K562 (cell line): ENCODE results near the gene LSM14B. TPM values are rescaled to one million over a fixed set of nuclear protein-coding genes. Genes with fewer than 3 reads are reported as not detected.
A peak's percentile ranks its signal among the peaks of the same experiment; 100 is the strongest.

ENCODE experiments used
- GATA2 ChIP-seq: sonication (generic); formaldehyde crosslinking; IDR thresholded peaks from 2 replicates; pipeline ENCODE4 v1.4.0; 2020; ENCODE audit warnings: mild to moderate bottlenecking, missing genetic modification reagents
- MAZ ChIP-seq, 2 experiments: fragments of 450-650 bp in 1 of 2; sonication (generic) in 1 of 2; formaldehyde crosslinking; IDR thresholded peaks in 1 of 2; conservative IDR thresholded peaks in 1 of 2; 2 replicates each; pipeline versions ENCODE4 v1.4.0 to v1.5.0; 2020; ENCODE audit warnings: mild to moderate bottlenecking in 1 of 2, missing genetic modification reagents in 1 of 2
- NRF1 ChIP-seq, 2 experiments: fragments of 450-650 bp; IDR thresholded peaks in 1 of 2; conservative IDR thresholded peaks in 1 of 2; 2 replicates each; pipeline ENCODE4 v1.6.1; 2014; ENCODE audit warnings: mild to moderate bottlenecking in 2 of 2
- SMARCA4 ChIP-seq: fragments of 450-650 bp; IDR thresholded peaks from 2 replicates; pipeline ENCODE4 v1.6.1; 2016
- SP1 ChIP-seq: sonication (generic); formaldehyde crosslinking; IDR thresholded peaks from 2 replicates; pipeline ENCODE4 v1.8.1; 2022; ENCODE audit warnings: mild to moderate bottlenecking, missing genetic modification reagents
- TCFL5 ChIP-seq: fragments of 250-450 bp; sonication (Bioruptor Pico); conservative IDR thresholded peaks from 2 replicates; pipeline ENCODE4 v1.6.1; 2021; ENCODE audit warnings: mild to moderate bottlenecking, moderate library complexity, matching md5 sums
- ZKSCAN3 ChIP-seq: fragments of 250-450 bp; sonication (Bioruptor Pico); IDR thresholded peaks from 2 replicates; pipeline ENCODE4 v1.4.0; 2020
- ZNF263 ChIP-seq: sonication (generic); formaldehyde crosslinking; IDR thresholded peaks from 2 replicates; pipeline ENCODE4 v1.8.0; 2022; ENCODE audit warnings: mild to moderate bottlenecking, missing genetic modification reagents, borderline replicate concordance
- ZNF316 ChIP-seq: fragments of 450-650 bp; IDR thresholded peaks from 2 replicates; pipeline ENCODE4 v1.6.1; 2016
- polyA plus RNA-seq, 8 experiments: library from polyadenylated mRNA; depleted of rRNA in 4 of 8; stranded (reverse) in 5 of 8; unstranded in 3 of 8; fragments of >200 nt; fragmentation: Nextera tagmentation in 2 of 8; fragmentation: Illumina TruSeq in 1 of 8; extraction: Ambion mirVana in 2 of 8; extraction: Trizol in 1 of 8; gene quantifications; 2 replicates each; pipeline versions ENCODE4 v1.2.1 to v1.2.3, GENCODE V29; 2011 to 2014; ENCODE audit warnings: inconsistent platforms in 1 of 8, missing spikeins in 1 of 8
- total RNA-seq, 7 experiments: library from RNA; depleted of rRNA in 6 of 7; stranded (reverse); fragments of >200 nt in 6 of 7; fragmentation: Illumina TruSeq in 2 of 7; extraction: Trizol in 2 of 7; gene quantifications; 2 replicates each; pipeline versions ENCODE4 v1.2.1 to v1.2.3, GENCODE V29; 2011 to 2021; ENCODE audit warnings: low replicate concordance in 1 of 7
- TF ChIP-seq, protein P1 (sequence below): sonication (generic); formaldehyde crosslinking; IDR thresholded peaks from 2 replicates; pipeline ENCODE4 v1.8.0; 2023; ENCODE audit warnings: missing genetic modification reagents, mild to moderate bottlenecking, borderline replicate concordance
- TF ChIP-seq, protein P2 (sequence below): fragments of 250-450 bp; sonication (Bioruptor Pico); IDR thresholded peaks from 2 replicates; pipeline ENCODE4 v1.4.0; 2020; ENCODE audit warnings: mild to moderate bottlenecking, moderate library complexity, borderline replicate concordance
- TF ChIP-seq, protein P3 (sequence below): sonication (generic); formaldehyde crosslinking; IDR thresholded peaks from 2 replicates; pipeline ENCODE4 v1.8.0; 2023; ENCODE audit warnings: mild to moderate bottlenecking, missing genetic modification reagents

The LSM14B gene
- total and polyA plus RNA-seq, 9 of the 15 experiments (the other 6 are each of a cell fraction or from before 2014, with no cell fraction given): 0.66 to 36.0 (median 20.2) TPM

DNA sequence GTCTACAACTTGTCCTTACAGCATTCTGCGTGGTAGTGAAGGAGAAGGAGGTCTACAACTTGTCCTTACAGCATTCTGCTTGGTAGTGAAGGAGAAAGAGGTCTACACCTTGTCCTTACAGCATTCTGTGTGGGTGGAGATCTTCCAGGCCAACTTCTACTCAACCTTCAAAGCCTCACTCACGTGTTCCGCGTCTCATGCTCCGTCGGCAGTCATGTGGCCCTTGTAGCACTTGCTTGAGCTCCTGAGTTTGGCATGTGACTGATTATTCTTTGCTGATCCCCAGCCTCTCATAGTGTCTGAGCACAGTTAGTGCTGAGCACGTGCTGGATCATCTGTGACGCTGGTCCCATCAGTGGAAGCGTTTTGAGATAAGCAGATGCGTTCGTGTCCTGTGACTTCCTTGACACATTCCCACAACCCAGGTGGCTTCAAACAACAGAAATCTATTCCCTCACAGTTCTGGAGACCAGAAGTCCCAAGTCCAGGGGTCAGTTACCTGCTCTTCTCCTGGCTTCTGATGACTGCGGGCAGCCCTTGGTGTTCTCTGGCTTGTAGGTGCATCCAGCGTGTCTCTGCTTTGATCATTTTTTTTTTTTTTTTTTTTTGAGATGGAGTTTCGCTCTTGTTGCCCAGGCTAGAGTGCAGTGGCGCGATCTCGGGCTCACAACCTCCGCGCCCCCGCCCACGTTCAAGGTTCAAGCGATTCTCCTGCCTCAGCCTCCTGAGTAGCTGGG is 23.9 kb downstream of the LSM14B start (continued):
- TF ChIP-seq ZNF263 (CRISPR knock-in tag) (peak; percentile 81; the same call in 1 of the 2 replicates), SMARCA4 (0 out of 2 replicates have a peak, but pooled peaks have one; percentile 33), GATA2 (CRISPR knock-in tag) (peak; percentile 51; the same call in 1 of the 2 replicates), SP1 (CRISPR knock-in tag) (peak; percentile 92), TCFL5 (no peak), ZNF316 (no peak), NRF1 (conservative IDR thresholded peaks at IDR 0.05 in 1 of 2, IDR thresholded peaks at IDR 0.05 in 1 of 2) (peak in 1 of 2 experiments; percentile 37; a peak in 1 of 4 replicates), MAZ (CRISPR knock-in tag; conservative IDR thresholded peaks at IDR 0.05 in 1 of 2, IDR thresholded peaks at IDR 0.05 in 1 of 2) (no peak; a peak in 1 of 4 replicates), ZKSCAN3 (CRISPR knock-in tag) (no peak)
- TF ChIP-seq, protein P1, sequence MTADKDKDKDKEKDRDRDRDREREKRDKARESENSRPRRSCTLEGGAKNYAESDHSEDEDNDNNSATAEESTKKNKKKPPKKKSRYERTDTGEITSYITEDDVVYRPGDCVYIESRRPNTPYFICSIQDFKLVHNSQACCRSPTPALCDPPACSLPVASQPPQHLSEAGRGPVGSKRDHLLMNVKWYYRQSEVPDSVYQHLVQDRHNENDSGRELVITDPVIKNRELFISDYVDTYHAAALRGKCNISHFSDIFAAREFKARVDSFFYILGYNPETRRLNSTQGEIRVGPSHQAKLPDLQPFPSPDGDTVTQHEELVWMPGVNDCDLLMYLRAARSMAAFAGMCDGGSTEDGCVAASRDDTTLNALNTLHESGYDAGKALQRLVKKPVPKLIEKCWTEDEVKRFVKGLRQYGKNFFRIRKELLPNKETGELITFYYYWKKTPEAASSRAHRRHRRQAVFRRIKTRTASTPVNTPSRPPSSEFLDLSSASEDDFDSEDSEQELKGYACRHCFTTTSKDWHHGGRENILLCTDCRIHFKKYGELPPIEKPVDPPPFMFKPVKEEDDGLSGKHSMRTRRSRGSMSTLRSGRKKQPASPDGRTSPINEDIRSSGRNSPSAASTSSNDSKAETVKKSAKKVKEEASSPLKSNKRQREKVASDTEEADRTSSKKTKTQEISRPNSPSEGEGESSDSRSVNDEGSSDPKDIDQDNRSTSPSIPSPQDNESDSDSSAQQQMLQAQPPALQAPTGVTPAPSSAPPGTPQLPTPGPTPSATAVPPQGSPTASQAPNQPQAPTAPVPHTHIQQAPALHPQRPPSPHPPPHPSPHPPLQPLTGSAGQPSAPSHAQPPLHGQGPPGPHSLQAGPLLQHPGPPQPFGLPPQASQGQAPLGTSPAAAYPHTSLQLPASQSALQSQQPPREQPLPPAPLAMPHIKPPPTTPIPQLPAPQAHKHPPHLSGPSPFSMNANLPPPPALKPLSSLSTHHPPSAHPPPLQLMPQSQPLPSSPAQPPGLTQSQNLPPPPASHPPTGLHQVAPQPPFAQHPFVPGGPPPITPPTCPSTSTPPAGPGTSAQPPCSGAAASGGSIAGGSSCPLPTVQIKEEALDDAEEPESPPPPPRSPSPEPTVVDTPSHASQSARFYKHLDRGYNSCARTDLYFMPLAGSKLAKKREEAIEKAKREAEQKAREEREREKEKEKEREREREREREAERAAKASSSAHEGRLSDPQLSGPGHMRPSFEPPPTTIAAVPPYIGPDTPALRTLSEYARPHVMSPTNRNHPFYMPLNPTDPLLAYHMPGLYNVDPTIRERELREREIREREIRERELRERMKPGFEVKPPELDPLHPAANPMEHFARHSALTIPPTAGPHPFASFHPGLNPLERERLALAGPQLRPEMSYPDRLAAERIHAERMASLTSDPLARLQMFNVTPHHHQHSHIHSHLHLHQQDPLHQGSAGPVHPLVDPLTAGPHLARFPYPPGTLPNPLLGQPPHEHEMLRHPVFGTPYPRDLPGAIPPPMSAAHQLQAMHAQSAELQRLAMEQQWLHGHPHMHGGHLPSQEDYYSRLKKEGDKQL (CRISPR knock-in tag): 0 out of 2 replicates have a peak, but pooled peaks have one; percentile 88
- TF ChIP-seq, protein P2, sequence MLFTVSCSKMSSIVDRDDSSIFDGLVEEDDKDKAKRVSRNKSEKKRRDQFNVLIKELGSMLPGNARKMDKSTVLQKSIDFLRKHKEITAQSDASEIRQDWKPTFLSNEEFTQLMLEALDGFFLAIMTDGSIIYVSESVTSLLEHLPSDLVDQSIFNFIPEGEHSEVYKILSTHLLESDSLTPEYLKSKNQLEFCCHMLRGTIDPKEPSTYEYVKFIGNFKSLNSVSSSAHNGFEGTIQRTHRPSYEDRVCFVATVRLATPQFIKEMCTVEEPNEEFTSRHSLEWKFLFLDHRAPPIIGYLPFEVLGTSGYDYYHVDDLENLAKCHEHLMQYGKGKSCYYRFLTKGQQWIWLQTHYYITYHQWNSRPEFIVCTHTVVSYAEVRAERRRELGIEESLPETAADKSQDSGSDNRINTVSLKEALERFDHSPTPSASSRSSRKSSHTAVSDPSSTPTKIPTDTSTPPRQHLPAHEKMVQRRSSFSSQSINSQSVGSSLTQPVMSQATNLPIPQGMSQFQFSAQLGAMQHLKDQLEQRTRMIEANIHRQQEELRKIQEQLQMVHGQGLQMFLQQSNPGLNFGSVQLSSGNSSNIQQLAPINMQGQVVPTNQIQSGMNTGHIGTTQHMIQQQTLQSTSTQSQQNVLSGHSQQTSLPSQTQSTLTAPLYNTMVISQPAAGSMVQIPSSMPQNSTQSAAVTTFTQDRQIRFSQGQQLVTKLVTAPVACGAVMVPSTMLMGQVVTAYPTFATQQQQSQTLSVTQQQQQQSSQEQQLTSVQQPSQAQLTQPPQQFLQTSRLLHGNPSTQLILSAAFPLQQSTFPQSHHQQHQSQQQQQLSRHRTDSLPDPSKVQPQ (CRISPR knock-in tag): peak; percentile 42; the same call in 1 of the 2 replicates
- TF ChIP-seq, protein P3, sequence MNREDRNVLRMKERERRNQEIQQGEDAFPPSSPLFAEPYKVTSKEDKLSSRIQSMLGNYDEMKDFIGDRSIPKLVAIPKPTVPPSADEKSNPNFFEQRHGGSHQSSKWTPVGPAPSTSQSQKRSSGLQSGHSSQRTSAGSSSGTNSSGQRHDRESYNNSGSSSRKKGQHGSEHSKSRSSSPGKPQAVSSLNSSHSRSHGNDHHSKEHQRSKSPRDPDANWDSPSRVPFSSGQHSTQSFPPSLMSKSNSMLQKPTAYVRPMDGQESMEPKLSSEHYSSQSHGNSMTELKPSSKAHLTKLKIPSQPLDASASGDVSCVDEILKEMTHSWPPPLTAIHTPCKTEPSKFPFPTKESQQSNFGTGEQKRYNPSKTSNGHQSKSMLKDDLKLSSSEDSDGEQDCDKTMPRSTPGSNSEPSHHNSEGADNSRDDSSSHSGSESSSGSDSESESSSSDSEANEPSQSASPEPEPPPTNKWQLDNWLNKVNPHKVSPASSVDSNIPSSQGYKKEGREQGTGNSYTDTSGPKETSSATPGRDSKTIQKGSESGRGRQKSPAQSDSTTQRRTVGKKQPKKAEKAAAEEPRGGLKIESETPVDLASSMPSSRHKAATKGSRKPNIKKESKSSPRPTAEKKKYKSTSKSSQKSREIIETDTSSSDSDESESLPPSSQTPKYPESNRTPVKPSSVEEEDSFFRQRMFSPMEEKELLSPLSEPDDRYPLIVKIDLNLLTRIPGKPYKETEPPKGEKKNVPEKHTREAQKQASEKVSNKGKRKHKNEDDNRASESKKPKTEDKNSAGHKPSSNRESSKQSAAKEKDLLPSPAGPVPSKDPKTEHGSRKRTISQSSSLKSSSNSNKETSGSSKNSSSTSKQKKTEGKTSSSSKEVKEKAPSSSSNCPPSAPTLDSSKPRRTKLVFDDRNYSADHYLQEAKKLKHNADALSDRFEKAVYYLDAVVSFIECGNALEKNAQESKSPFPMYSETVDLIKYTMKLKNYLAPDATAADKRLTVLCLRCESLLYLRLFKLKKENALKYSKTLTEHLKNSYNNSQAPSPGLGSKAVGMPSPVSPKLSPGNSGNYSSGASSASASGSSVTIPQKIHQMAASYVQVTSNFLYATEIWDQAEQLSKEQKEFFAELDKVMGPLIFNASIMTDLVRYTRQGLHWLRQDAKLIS: peak; percentile 81; the same call in 1 of the 2 replicates
